Activated CD4-positive, alpha-beta memory T cell treated with anti-CD3 and anti-CD28 coated beads, Interleukin-2, amount 10 ng/mL, durations not matched to agents 7 days and 5 days (primary cell): ENCODE data around the gene ABCC6. TPM values are rescaled to one million over a fixed set of nuclear protein-coding genes. Genes with fewer than 3 reads are reported as not detected.
"Not testable (repeated sequence)": the region's sequence is repeated elsewhere in the genome, so short reads cannot be mapped to it uniquely, and the experiment has no call there.

ENCODE experiments used
- CTCF ChIA-PET: fragments of 350-600 bp; sonication (Branson Sonifier 250); formaldehyde crosslinking; loops from one replicate; lab custom pipeline; 2021; ENCODE audit warnings: antibody characterized with exemption, inconsistent platforms; lab: Charles Lee
- POLR2A ChIA-PET: fragments of 350-600 bp; sonication (Branson Sonifier 250); formaldehyde crosslinking; loops from one replicate; lab custom pipeline; 2021; ENCODE audit warnings: antibody characterized with exemption; lab: Charles Lee
- DNase-seq: peaks from one replicate; pipeline ENCODE4 v3.0.0-alpha.2; 2020
- H3K27ac Mint-ChIP-seq: one replicate; pipeline ENCODE4 v1.8.0; 2021; ENCODE audit warnings: mild to moderate bottlenecking, mixed read lengths
- H3K27me3 Mint-ChIP-seq: one replicate; pipeline ENCODE4 v1.8.0; 2021; ENCODE audit warnings: mixed read lengths
- H3K36me3 Mint-ChIP-seq: one replicate; pipeline ENCODE4 v1.8.0; 2021; ENCODE audit warnings: low read depth, mixed read lengths
- H3K4me1 Mint-ChIP-seq: one replicate; pipeline ENCODE4 v1.8.0; 2021; ENCODE audit warnings: mixed read lengths
- H3K4me3 Mint-ChIP-seq: one replicate; pipeline ENCODE4 v1.8.0; 2021; ENCODE audit warnings: mild to moderate bottlenecking, mixed read lengths
- H3K9me3 Mint-ChIP-seq: one replicate; pipeline ENCODE4 v1.8.0; 2021; ENCODE audit warnings: mixed read lengths
- total RNA-seq, 2 experiments: library from RNA; stranded (reverse); gene quantifications; one replicate each; pipeline ENCODE4 v1.2.3, GENCODE V29; 2021

The ABCC6 gene
- total RNA-seq, 2 experiments from 2014 or later = 0.05 TPM; not detected in 1

- H3K36me3 Mint-ChIP-seq = no peaks in the 10 kb centered on the region
- H3K27ac Mint-ChIP-seq = no peak overlapping the region
- no peaks in the 10 kb centered on the region for H3K4me1 Mint-ChIP-seq
- no peak for DNase-seq
- peaks cover 3% of the 10 kb centered on the region for H3K27me3 Mint-ChIP-seq
- POLR2A ChIA-PET = no interaction called here
- H3K4me3 Mint-ChIP-seq = no peak overlapping the region
- no peaks in the 10 kb centered on the region for H3K9me3 Mint-ChIP-seq
- CTCF ChIA-PET = no interaction called here
Observed at GRCh38 chr16:16191493-16192167, 31.7 kb downstream of the ABCC6 start.

- H3K4me1 Mint-ChIP-seq, H3K27ac Mint-ChIP-seq, POLR2A ChIA-PET, H3K4me3 Mint-ChIP-seq, DNase-seq, H3K27me3 Mint-ChIP-seq, H3K36me3 Mint-ChIP-seq, CTCF ChIA-PET, H3K9me3 Mint-ChIP-seq: not testable (repeated sequence)
Observed at GRCh38 chr16:16190966-16191365, 32.3 kb downstream of the ABCC6 start.

GRCh38 chr16:16190546-16190945, 32.7 kb downstream of the ABCC6 start:
- H3K4me1 Mint-ChIP-seq = no peaks in the 10 kb centered on the region
- no peak overlapping the region for H3K27ac Mint-ChIP-seq
- H3K4me3 Mint-ChIP-seq = no peak overlapping the region
- CTCF ChIA-PET = no interaction called here
- POLR2A ChIA-PET = no interaction called here
- DNase-seq = no peak
- H3K36me3 Mint-ChIP-seq = no peaks in the 10 kb centered on the region
- no peaks in the 10 kb centered on the region for H3K9me3 Mint-ChIP-seq
- H3K27me3 Mint-ChIP-seq = peaks cover 3% of the 10 kb centered on the region

GRCh38 chr16:16189842-16190241, 33.5 kb downstream of the ABCC6 start:
- ChIA-PET CTCF (interaction anchor here (0.5 kb wide), 1 partner anchor 232 kb away, joined by 4 read pairs; no protein-coding TSS in a partner anchor), POLR2A (no interaction called here)
- no peaks in the 10 kb centered on the region for H3K9me3 Mint-ChIP-seq
- no peaks in the 10 kb centered on the region for H3K36me3 Mint-ChIP-seq
- no peak overlapping the region for H3K4me3 Mint-ChIP-seq
- H3K27ac Mint-ChIP-seq = no peak overlapping the region
- DNase-seq = no peak
- peaks cover 3% of the 10 kb centered on the region for H3K27me3 Mint-ChIP-seq
- H3K4me1 Mint-ChIP-seq = no peaks in the 10 kb centered on the region

DNA sequence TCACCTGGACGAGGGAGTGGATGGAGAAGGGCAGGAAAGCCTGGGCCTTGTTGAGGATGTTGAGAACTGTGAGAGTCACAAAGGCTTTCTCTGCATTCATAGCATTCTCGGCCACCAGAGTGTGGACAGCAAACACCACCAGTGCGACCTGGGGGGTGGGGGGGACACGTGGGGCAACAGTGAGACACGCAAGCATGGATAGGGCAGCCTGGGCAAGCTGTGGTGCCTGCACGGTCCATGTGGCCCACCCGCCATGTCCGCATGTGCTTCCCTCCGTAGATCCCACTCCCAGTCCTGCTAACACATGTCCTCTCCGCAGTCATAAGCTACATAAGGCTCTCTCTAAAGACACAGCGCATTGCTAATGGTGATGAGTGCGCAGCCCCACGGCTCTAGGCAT, 34.5 kb downstream of the ABCC6 start:
- Mint-ChIP-seq H3K27ac (no peak overlapping the region), H3K27me3 (peaks cover 3% of the 10 kb centered on the region), H3K36me3 (no peaks in the 10 kb centered on the region), H3K4me3 (no peak overlapping the region), H3K9me3 (no peaks in the 10 kb centered on the region), H3K4me1 (no peaks in the 10 kb centered on the region)
- no peak for DNase-seq
- ChIA-PET CTCF (no interaction called here), POLR2A (no interaction called here)

DNA sequence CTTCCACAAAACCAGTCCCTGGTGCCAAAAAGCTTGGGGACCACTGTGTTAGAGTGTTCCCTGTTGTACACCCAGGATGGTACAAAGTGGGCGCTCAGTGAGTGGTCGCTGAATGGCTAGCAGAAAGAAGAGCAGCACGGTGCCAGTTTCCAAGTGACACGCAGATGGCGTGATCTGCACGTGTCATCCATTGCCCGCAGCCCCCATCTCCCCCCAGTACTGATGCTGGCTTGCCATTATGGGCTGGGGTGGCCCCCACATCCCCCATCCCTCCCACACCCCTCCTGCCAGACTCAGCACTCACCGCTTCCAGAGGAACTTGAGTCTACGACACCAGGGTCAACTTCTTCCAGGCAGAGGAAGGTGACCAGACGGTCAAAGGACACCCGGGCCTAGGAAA, 36.5 kb downstream of the ABCC6 start:
- Mint-ChIP-seq H3K27me3 (peaks cover 2% of the 10 kb centered on the region), H3K36me3 (no peaks in the 10 kb centered on the region), H3K9me3 (no peaks in the 10 kb centered on the region), H3K27ac (no peak overlapping the region), H3K4me3 (no peak overlapping the region), H3K4me1 (no peaks in the 10 kb centered on the region)
- ChIA-PET CTCF (interaction anchor here (0.6 to 2.0 kb wide), 5 partner anchors 10 to 638 kb away, joined by 3 to 7 read pairs (median 4); no protein-coding TSS in a partner anchor), POLR2A (no interaction called here)
- no peak for DNase-seq

DNA sequence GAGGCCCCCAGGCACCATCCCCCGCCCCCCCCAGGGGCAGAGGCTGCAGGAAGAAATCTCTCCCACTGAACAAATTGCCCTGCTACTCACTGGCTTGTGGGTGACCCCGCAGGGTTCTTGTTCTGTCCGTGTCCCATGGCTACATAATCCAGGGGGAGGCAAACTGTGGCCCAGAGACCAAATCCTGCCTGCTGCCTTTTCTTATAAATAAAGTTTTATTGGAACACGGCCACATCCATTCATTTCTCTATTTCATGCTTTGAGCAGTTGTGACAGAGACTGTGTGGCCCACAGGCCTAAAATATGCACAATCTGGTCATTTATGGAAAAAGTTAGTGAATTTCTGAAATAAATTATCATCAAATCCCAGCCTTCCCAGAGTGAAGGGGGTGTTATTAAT, 38.2 kb downstream of the ABCC6 start:
- Mint-ChIP-seq H3K4me1 (no peaks in the 10 kb centered on the region), H3K27ac (no peak overlapping the region), H3K27me3 (peaks cover 2% of the 10 kb centered on the region), H3K9me3 (no peaks in the 10 kb centered on the region), H3K36me3 (no peaks in the 10 kb centered on the region), H3K4me3 (no peak overlapping the region)
- ChIA-PET CTCF (interaction anchor here (1.3 kb wide), 1 partner anchor 10 kb away, joined by 3 read pairs; no protein-coding TSS in a partner anchor), POLR2A (no interaction called here)
- no peak for DNase-seq

DNA sequence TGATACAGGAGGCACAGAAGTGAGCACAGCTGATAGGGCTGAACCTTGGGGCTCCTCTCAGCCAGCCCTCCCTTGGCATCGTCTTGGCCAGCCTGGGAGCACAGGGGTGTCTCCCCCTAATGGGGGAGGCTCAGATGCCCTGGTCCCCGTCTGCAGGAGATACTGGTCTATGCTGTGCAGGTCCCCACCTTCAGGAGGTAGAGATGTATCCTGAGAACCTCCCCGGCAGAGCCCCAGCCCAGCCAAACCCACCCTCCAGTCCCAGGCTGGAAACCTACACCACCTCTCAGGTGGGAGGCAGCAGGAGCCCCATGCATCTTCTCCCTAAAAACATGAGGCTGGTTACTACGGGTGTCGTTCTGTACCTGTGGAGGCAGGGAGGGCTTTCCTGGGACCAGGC, 38.7 kb downstream of the ABCC6 start:
- ChIA-PET POLR2A (no interaction called here), CTCF (interaction anchor here (0.7 to 1.7 kb wide), 2 partner anchors 10 to 52 kb away, joined by 4 read pairs; no protein-coding TSS in a partner anchor)
- H3K27me3 Mint-ChIP-seq = peaks cover 2% of the 10 kb centered on the region

GRCh38 chr16:16183562-16183961, 39.7 kb downstream of the ABCC6 start:
- no peak overlapping the region for H3K4me3 Mint-ChIP-seq
- peaks cover 2% of the 10 kb centered on the region for H3K27me3 Mint-ChIP-seq
- H3K27ac Mint-ChIP-seq = no peak overlapping the region
- CTCF ChIA-PET = interaction anchor here (1.7 kb wide), 1 partner anchor 9 kb away, joined by 4 read pairs; no protein-coding TSS in a partner anchor
- no peaks in the 10 kb centered on the region for H3K9me3 Mint-ChIP-seq
- DNase-seq = no peak
- POLR2A ChIA-PET = no interaction called here
- no peaks in the 10 kb centered on the region for H3K36me3 Mint-ChIP-seq
- no peaks in the 10 kb centered on the region for H3K4me1 Mint-ChIP-seq

More for the DNA sequence above, 38.7 kb downstream of the ABCC6 start:
- Mint-ChIP-seq H3K9me3 (no peaks in the 10 kb centered on the region), H3K36me3 (no peaks in the 10 kb centered on the region), H3K27ac (no peak overlapping the region), H3K4me1 (no peaks in the 10 kb centered on the region), H3K4me3 (no peak overlapping the region)
- no peak for DNase-seq

DNA sequence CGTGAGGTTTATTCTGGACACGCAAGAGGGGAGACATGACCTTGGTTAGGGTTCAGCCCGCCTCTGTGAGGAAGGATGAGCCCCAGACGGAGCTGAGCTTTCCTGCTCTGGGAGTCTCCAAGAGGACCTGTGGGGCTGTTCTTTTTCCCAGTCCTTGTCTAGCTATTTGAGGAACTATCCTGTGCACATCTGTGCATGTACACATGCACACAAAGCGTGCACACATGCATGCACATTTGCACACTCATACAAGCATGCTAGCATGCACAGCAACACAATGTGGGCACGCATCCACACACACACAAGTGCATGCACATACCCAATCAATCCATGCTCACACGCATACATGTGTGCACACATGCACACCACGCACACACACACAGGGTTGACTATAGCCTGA, 40.4 kb downstream of the ABCC6 start:
- H3K4me3 Mint-ChIP-seq = no peak overlapping the region
- no peak overlapping the region for H3K27ac Mint-ChIP-seq
- H3K9me3 Mint-ChIP-seq = no peaks in the 10 kb centered on the region
- no peaks in the 10 kb centered on the region for H3K36me3 Mint-ChIP-seq
- CTCF ChIA-PET = interaction anchor here (1.7 kb wide), 1 partner anchor 8 kb away, joined by 4 read pairs; no protein-coding TSS in a partner anchor
- no peaks in the 10 kb centered on the region for H3K4me1 Mint-ChIP-seq
- peaks cover 2% of the 10 kb centered on the region for H3K27me3 Mint-ChIP-seq
- POLR2A ChIA-PET = no interaction called here
- DNase-seq = no peak

GRCh38 chr16:16181748-16182147, 41.5 kb downstream of the ABCC6 start:
- POLR2A ChIA-PET, H3K4me1 Mint-ChIP-seq, H3K9me3 Mint-ChIP-seq, H3K36me3 Mint-ChIP-seq, H3K27ac Mint-ChIP-seq, H3K27me3 Mint-ChIP-seq, H3K4me3 Mint-ChIP-seq, DNase-seq: not testable (repeated sequence)
- CTCF ChIA-PET = interaction anchor here (0.6 to 1.0 kb wide), 2 partner anchors 33 to 54 kb away, joined by 3 to 5 read pairs; no protein-coding TSS in a partner anchor

DNA sequence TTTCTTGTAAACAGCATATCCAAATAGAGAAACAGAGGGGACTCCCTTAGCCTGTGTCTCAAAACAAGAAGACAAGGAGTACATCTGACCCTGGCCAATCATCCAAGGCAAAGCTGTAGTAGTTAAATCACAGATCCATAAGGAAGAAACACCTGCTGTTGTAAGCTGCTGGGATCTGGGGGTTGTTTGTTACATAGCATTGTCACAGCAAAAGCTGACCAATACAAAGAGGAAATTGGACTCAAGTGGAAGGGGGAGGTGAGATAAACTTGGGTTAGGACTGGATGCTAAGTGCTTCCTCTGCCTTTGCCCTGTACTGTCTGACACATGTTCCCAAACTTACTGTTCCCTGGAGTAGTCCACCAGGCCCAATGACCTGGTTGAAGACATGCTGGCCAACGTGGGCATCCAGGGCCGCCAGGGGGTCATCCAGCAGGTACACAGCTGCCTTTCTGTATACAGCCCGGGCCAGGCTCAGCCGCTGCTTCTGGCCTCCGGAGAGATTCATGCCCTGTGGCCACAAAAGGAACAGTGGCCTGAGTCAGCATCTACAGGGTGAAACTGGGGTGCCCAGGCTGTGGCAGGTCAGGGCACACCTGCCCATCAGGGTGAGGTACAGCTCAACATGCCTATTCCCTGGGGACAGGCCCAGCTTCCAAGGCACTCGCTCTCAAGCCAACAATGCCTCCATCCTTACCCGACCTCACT, 44.7 kb downstream of the ABCC6 start:
- no peak overlapping the region for H3K4me3 Mint-ChIP-seq
- no peak overlapping the region for H3K27ac Mint-ChIP-seq
- no peak for DNase-seq
- ChIA-PET POLR2A (no interaction called here), CTCF (no interaction called here)
- H3K36me3 Mint-ChIP-seq = no peaks in the 10 kb centered on the region
- peaks cover 3% of the 10 kb centered on the region for H3K9me3 Mint-ChIP-seq
- peaks cover 2% of the 10 kb centered on the region for H3K27me3 Mint-ChIP-seq
- H3K4me1 Mint-ChIP-seq = no peaks in the 10 kb centered on the region

DNA sequence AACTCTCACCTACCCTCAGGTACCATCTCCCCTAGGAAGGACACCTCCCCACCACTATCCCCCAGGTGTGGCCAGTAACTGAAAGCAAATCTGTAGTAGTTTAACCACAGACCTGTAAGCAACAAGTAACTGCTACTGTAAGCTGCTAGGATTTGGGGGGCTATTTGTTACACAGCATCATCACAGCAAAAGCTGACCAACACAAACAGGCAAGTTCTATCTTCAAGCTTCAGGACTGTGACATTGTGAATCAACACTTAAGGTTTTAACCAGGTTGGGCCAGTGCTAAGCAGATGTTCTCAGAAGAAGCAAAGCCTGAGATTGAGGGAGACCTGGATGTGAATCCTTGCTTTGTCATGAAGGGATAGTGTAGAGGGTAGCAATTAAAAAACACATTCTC, 47.0 kb downstream of the ABCC6 start:
- no peaks in the 10 kb centered on the region for H3K27me3 Mint-ChIP-seq
- POLR2A ChIA-PET = no interaction called here
- H3K27ac Mint-ChIP-seq = no peak overlapping the region
- H3K9me3 Mint-ChIP-seq = peaks cover 3% of the 10 kb centered on the region
- no peaks in the 10 kb centered on the region for H3K36me3 Mint-ChIP-seq
- no peak for DNase-seq
- H3K4me3 Mint-ChIP-seq = no peak overlapping the region
- no peaks in the 10 kb centered on the region for H3K4me1 Mint-ChIP-seq
- CTCF ChIA-PET = interaction anchor here (2.0 kb wide), 1 partner anchor 11 kb away, joined by 7 read pairs; no protein-coding TSS in a partner anchor
